A172 (cell line): Measurements from ENCODE around the gene SYT2. TPM values are rescaled to one million over a fixed set of nuclear protein-coding genes. Genes with fewer than 3 reads are reported as not detected.
"Not testable (repeated sequence)": the region's sequence is repeated elsewhere in the genome, so short reads cannot be mapped to it uniquely, and the experiment has no call there.

Source experiments
- DNase-seq: peaks from one replicate; pipeline ENCODE4 v3.0.0-alpha.2; 2015; ENCODE audit warnings: low spot score
- total RNA-seq: library from RNA; depleted of rRNA; stranded (reverse); fragments of >200 nt; shearing (Covaris generic); gene quantifications from 2 replicates; pipeline ENCODE4 v1.2.3, GENCODE V29; 2014

The SYT2 gene
- total RNA-seq, 1 experiment from 2014 or later, result not detected

DNA sequence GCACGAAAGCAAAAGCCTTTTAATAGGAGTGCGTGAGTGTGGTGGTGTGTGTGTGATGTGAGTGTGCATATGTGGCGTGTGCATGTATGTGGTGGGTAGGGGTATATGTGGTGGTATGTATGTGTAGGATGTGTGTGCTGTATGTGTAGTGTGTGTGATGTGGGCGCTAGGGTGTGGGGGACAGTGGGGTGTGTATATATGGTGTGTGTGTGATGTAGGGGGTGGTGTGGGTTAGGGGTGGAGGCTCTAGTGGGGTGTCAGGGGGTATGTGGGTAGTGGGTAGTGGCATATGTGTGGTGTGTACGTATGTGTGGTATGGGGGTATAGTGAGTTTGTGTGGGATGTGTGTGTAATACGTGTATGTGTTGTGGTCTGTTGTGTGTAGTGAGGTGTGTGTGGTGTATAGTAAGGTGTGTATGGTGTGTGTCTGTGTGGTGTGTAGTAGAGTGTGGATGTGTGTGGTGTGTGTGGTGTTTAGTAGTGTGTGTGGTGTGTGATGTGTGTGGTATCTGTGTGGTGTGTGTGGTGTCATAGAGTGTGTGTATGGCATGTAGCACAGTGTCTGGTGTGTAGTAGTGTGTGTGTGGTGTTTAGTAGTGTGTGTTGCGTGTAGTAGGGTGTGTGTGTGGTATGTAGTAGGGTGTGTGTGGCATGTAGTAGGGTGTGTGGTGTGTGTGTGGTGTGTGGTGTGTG, 86.0 kb downstream of the SYT2 start:
- no peak for DNase-seq

DNA sequence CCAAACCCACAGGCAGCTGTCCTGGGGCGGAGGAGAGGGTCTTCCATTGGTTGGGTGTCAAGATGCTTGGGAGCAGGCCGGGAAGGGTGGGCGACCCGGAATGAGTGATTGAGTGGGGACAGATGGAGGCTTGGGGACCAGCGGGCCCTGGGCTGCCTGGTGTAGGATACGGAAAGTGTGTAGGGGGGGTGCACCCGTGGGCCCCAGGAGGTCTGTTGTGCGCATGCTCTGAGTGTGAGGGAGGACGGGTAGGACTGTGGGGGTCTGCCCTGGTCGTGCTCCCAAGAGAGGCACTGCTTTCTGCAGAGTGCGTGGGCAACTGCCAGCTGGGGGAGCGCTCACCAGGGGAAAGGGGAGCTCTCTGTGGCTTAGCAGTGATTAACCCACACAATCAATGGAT, 86.8 kb downstream of the SYT2 start:
- DNase-seq, result not testable (repeated sequence)

DNA sequence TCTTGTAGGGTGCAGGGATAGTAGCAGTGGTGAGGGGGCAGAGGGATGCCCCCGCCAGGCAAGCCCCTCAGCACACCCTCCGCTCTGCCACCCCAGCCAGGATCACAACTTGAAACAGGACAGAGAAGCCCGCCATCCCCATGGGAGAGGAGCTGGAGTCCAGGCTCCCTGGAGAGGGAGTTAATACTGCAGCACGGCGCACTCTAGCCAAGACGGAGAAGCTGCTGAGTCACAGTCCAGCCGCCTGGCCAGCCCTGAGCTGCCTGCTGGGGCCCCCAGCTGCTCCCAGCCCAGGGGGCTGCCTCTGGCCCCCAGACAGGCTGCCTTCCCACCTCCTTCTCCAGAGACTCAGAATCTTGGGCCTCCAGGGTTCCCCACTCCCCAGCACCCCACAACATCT, 87.2 kb downstream of the SYT2 start:
- peak; percentile 67 for DNase-seq

DNA sequence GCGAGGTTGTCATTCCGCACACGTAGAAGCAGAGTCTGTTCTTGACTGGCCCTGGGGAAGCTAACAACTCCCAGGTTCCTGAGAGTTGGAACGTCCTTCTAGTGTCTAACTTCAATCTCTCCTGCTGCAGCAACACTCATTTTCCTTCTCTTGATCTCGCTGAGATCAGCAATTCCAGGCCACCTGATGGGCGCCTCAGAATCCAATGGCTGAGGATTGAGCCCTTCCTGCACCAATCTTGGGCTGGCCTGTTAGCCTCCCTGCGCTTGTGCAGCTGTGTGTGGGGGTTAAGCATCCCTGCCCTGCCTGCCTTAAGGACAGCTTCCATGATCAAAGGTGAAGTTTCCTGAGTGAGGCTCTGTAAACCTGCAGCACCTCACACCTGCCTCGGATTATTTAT, 87.9 kb downstream of the SYT2 start:
- no peak for DNase-seq

DNA sequence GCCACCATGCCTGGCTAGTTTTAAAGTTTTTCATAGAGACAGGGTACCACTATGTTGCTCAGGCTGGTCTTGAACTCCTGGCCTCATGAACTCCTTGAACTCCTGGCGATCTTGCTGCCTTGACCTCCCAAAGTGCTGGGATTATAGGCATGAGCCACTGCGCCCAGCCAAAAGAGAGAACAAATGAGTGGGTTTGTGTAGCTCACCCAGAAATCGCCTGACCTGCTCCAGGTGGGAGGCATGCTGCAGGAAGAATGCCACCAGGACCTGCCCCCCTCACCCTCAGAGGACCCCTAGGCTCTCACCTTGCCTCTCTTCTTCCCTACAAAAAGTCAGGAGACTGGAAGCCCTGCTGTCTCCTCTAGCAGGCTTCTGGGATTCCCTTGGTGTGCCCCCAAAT, 88.8 kb downstream of the SYT2 start:
- DNase-seq, result no peak

DNA sequence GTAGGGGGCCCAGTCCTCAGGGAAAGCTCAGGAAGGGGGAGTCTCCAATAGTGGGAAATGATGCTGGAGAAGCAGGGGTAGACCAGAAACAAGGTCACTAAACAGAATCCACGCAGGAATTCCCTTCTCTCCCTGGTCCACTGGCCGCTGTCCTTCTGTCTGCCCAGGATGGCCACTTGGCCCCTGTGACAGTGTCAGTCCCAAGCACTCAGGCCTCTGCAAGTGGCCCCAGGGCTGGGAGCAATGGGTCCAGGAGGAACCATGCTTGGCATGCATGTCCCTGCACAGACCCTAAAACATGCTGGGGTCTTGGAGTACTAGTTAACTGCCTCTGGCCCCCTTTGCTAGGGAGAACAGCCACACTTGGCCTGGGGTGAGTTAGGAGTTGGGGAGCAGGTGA, 90.2 kb downstream of the SYT2 start:
- not testable (repeated sequence) for DNase-seq

DNA sequence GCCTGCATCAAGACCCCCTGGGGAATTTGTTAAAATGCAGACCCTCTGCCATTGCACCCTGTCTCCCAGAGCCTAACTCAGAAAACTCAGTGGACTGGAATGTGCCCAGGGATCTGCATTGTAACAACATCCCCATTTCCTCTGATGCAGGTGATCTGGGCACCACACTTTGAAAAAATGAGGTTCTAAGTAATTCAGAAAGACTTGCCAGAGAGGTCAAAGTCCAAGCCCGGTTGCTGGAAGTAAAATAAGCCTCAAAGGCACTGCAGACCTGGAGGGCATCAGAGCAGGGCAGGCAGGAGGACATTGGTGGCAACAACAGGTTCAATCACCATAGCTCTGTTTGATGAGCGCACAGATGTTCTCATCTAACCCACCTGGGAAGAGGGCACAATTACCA, 90.7 kb downstream of the SYT2 start:
- DNase-seq, result no peak

DNA sequence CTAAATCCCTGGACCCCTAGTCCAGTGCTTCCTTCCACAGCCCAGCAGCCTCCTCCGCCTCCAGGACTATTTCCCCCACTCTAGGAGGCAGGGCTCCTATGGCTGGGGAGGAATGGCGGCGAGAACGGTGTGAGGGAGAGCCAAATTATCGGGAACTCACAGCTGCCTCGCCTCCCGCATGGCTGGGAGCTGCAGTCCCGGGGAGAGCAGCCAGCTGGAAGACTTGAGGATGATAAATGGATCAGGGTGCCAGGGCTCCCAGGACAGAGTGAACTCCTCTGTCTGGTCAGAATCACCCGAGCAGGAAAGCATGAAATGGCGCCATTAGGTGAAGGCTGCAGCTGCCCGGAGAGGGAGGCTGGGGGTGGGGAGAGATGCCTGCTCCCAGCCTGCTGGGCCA, 91.2 kb downstream of the SYT2 start:
- DNase-seq, result not testable (repeated sequence)

DNA sequence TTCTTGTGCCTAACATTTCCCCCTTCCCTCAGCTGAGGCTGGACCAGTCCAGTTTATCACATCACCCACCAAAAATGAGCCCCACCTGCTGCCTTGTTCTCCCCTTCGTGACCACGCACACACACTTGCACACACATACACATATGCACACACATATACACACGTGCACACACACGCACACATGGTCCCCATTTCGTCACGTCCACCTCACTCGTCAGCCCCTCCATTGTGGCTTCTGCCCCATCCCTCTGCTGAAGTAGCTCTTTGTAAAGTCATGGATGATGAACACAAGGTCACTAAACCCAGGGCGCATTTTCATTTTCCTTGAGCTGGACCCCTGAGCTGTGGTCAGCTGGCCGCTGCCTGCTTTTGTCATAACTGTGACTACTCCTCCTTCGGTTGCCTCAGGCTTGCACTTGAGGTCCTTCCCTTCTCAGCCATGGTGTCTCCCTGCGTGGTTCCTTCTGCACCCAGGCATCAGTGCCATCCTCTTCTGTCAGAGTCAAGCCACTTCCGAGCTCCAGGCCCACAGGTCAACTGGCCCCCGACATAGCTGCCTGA, 93.8 kb downstream of the SYT2 start:
- DNase-seq, result no peak

DNA sequence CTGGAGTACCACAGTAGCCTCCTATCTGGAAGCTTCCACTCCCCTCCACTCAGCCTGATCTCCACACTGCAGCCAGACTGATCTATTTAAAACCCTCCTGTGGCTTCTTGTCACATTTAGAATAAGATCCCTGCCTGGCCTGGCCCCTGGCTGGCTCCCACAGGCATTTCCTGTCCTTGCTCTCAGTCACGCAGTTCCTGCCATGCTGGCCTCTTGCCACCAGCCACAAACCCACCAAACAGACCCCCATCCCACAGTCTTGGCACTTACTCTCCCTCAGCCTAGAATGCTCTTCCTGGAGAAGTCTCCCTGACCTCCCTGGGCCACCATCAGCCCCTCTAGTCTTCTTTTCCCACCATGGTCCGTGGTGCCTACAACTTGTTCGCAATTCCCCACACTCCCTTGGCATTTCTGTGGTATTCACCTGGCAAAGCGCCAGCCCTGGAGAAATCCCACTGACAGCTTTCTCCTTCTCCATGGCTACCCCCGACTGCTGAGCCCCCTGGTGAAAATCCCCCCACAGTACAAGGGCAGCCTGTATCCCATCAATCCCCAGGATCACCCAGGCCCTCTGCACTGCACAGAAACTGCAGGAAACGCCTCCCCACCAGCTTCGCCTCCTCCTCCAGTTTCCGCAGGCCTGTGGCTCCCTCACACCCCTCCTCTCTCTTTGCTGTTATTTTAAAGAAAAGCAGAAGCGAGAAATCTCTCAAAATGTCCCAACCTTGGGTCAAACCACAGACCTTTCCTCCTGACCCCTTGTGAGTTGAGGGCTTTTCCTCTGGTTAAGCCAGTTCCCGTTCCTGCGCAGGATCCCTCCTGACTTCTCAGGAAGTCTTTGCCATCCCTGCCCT, 94.5 kb downstream of the SYT2 start:
- peak; percentile 77 for DNase-seq

DNA sequence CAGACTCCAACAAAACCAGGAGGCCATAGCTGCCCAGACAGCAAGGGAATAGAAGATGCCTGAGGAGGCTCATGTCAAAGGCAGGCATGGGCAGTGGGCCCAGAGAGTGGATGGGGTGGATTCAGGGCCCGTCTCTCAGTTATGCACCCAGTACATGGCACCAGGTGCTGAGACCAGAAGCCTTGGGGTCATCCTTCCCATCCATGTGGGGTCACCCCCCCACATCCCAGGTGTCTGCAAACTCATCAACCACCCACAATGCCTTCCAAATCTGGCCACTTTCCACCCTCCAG, 95.1 kb downstream of the SYT2 start:
- DNase-seq, result not testable (repeated sequence)

DNA sequence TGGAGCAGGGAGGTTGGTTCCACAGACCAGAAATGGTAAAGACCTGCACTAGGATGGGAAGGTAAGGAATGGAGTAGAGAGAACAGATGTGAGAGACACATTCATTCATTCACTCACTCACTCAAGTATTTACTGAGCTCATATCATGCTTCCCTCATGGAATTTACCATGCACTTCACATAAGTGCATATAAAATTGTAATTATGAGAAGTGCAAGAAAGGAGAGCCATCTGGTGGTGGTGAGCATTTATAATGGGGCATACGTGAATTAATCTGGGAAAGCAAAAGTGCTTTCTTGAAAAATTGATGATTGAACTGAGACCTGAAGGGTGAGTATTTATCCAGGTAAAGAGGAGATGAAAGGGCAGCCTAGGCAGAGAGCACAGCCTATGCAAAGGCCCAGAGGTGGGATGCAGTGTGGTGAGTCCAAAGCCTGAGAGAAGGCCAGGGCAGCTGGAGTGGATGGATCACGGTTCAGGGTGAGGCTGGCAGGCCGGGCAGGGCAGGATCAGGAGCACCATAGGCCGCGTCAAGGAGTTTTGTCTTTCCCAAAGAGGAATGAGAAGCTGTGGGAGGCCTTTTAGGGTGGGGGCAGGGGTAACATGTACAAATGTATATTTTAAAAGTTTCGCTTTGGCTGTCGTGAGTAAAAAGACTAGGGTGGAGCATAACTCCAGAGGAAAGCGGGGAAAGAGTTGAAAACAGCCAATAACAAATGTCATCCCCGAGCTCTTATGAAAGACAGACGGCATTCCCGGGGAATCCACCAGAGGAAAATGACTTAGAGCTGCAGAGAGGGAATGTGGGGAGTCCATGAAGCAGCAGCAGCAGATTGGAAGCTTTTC, 95.7 kb downstream of the SYT2 start:
- not testable (repeated sequence) for DNase-seq

DNA sequence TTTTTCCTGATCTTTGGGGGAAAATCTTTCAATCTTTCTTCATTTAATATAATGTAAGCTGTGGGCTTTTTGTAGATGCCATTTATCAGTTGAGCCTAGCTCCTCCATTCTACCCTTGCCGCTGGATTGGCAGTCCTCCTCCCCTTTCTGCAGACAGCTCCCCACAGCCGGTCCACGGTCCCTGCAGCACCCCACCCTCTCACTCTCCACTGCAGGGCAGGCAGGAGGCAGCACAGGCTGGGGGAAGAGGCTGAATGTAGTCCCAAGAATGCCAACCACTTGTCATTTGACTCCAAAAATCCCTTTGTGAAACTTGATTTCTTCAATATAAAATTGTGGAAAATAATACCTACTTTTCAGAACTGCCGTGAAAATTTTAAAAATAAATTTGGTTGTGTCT, 96.7 kb downstream of the SYT2 start:
- DNase-seq, result no peak

DNA sequence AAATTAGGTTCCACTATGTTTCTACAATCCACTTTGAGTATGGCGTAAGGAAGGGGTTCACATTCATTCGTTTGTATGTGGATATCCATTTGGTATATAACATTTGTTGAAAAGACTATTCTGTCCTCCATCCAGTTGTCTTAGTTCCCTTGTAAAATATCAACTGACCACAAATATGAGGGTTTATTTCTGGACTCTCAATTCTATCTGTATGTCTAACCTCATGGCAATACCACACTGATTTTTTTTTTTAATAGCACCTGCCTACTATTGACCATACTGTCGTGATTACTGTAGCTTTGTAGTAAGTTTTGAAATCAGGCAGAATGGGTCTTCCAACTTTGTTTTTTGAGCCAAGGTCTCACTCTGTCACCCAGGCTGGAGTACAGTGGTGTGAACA, 98.2 kb downstream of the SYT2 start:
- DNase-seq, result not testable (repeated sequence)

DNA sequence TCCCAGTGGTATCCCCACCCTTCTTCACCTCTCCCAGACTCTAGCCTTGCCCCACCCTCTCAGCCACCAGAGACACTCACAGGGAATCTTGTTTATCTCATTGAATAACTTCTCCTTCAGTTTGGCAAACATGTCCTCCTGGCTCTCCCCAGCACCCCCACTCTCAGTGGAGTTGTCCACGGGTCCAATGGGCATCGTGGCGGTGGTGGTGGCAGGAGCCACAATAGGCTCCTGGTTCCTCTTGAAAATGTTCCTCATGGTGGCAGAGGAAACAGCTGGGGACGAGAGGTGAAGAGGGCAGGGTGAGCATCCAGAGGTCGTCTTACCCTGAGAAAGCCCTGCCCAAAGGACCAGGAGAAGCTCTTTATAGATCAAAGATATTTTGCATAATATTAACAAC, 104.7 kb downstream of the SYT2 start:
- DNase-seq, result no peak

DNA sequence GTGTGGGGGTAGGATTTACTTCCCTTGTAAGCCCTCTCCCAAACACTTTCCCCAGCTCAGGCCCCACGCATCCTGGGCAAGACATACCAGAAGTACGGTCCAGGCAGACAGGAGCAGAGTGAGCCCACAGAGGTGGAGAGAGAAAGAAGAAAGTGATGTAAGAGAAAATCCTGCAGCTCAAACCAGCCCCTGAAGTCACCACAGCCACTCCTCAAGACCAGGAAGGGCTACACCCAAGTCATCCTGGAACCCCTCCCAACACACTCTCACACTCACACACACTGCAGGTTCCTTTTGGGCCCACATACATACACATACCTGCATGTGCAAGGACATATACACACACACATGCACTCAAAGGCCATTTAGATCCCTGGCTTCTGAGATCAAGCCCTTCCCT, 106.8 kb downstream of the SYT2 start:
- no peak for DNase-seq

DNA sequence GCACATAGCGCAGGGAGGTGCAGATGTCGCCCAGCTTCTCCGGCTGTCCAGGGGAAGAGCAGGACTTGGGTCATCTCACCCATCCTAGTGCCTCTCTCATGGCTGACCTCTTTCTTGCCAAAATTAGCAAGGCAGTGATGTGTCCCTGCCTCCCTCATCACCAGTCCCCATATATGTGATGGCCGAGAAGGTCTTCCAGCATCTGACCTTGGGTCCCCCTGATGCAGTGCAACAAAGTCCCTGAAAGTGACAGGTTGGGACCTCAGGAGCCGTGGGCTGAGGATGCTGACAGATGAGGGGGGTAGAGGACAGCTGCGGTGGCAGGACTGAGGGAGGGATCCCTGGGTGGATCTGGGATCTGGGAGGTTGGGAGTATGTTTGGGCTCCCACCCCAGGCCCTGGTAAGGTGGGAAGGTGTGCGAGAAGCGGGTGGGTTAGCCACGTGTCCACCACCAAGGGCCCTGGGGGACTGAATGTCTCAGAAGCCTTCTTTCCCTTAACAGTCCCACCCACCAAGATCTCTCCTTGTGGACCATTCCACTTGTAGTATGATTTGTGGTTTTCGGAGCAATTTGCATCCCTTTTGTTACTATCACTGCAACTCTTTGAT, 109.7 kb downstream of the SYT2 start:
- no peak for DNase-seq

DNA sequence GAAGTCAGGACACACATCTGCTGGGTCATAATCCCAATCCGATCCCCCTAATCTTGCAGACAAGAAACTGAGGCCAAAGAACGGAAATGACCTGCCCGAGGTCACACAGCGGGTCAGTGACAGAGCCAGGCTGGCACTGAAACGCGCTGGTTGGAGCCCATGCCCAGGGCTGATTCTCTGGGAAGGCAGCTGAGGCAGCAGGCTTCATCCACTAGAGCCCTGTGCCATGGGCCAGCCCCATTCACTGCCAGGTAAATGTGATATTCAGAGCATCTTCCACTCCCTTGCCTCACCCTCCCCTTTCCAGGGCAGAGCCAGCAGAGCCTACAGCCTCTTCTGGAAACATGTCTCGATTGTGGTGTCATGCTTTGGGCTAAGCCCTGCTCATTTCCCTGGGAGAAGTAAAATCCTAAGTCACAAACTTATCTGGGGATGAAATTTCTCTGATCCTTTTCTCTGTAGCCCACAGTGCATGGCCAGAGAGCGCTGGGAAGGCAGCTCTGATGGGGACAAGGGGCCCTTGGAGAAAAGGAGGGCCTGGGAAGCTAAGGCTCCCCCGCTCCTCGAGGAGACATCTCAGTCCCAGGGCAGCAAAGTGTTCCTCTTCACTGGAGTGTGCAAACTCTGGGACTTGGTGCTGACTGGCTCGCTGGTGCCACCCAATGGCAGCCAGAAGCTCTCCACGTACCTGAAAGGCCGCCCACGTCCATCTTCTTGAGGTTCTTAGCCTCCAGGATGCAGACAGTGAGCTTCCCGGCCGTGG, 110.4 kb downstream of the SYT2 start:
- peak; percentile 84 for DNase-seq

DNA sequence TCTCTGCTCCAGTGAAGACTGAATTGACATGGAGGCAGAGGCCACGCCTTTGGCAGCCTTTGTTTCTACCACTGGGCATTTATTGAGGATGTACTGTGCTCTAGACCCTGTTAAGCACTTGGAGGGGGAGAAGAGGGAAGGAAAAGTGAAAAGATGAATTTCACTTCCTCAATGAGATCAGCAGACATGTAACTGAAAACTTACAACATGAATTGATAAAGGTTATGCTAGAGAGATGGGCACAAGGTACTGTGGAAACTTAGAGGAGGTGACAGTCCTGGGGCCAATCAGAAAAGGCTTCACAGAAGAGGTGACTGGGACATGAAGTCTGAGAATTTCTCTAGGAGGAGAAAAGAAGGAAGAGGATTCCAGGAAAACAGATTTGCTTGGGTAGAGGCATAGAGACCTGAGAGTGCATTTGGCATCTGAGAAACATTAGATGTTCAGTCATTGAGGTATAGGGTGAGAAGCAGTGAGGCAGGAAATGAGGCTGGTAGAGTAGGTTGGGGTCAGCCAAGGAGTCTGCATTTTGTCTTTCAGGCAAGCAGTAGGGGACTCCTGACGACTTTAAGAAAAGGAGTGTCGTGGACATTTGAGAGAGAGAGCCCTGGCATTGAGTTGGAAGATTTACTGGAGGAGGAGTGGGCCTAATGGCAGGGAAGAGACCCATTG, 113.0 kb downstream of the SYT2 start:
- DNase-seq, result no peak

DNA sequence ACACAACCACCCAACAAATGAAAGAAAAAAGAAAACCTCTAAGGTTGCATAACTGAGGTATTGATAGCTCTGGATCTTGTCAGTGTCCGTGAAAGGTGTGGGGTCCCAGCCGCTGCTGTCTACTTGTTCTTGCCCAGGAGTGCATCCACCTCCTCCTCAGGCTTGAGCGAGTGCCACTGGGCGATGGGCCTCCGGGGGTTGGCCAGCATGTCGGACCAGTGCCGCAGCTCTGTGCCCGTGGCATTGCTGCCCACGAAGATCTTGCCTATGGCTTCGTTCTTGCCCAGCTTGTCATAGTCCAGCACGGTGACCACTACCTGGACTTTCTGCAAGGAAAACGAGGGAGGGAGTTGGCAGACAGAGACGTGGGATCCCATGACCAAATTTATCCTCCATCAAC, 113.6 kb downstream of the SYT2 start:
- no peak for DNase-seq

DNA sequence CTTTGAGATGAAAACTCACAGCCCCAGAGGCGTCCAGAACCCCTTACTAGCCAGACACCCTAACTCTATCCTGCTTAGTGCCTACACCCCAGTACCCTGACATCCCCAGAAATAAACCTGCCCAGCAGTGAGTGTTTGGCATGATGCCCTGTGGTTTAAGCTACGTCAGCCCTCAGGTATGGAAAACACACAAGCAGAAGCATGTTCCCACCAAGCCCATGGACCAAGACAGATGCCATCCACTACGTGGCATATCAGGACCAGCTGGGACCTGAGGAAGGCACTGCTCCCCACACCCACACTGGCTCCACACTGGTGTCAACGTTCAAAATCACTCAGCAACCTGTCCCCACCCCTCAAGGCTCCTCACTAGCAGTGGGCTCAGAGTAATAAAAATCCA, 116.4 kb downstream of the SYT2 start:
- peak; percentile 71 for DNase-seq
